SK-N-MC (cell line): Measurements from ENCODE around the gene TPT1.
"Not testable (repeated sequence)": the region's sequence is repeated elsewhere in the genome, so short reads cannot be mapped to it uniquely, and the experiment has no call there.

ENCODE experiments used
- EZH2 ChIP-seq: fragments of 200-600 bp; sonication (generic); IDR thresholded peaks from one replicate; pipeline ENCODE4 v1.6.1; 2017; ENCODE audit warnings: antibody characterized with exemption
- POLR2AphosphoS5 ChIP-seq: IDR thresholded peaks from 2 replicates; pipeline ENCODE4 v1.6.1; 2012; ENCODE audit warnings: mild to moderate bottlenecking, low read depth, low read length, borderline replicate concordance

GRCh38 chr13:45378786-45379185, 37.8 kb upstream of the TPT1 start:
- TF ChIP-seq POLR2AphosphoS5, EZH2: not testable (repeated sequence)
